ENCODE results near the gene LRRC32.
"Not testable (repeated sequence)": the region's sequence is repeated elsewhere in the genome, so short reads cannot be mapped to it uniquely, and the experiment has no call there.

The LRRC32 gene

GRCh38 chr11:76653674-76654284 is 16.8 kb downstream of the LRRC32 start:
- DNase-seq (ENCODE audit: low read depth in 1 of 2, low spot score in 1 of 2), result no peak

DNA sequence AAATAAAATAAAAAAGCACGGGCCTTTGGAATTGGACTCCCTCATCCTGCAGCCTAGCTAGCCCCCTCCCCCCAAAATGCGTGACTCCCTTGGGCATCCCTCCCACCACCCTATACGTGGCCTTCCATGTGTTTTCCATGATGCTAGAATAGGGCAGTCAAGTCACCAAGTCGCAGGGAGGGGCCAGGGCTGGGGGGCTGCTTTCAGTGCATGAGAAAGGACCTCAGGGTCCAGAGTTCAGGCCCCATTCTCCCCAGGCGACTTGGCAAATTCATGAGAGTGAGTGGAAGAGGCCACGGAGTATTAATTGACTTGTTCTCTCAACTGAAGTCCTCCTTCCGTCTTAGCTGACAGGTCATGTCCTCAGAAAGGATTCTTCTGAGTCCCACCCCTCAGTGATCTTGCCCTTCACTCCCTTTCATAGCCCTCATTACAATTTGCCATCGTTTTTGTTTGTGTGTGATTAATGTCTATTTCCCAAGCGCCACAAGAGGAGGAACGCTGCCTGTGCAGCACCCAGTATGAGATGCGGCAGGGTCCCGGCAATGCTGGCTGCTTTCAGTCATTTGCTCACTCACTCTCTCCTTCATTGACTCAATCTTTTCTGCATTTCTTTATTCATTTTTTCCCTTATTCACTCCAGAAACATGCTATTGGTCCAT is 17.4 kb downstream of the LRRC32 start:
- no peak for DNase-seq (ENCODE audit: low read depth in 1 of 2, low spot score in 1 of 2)

- no peak for DNase-seq (ENCODE audit: low read depth in 1 of 2, low spot score in 1 of 2)
These were observed 20.6 kb downstream of the LRRC32 start for GRCh38 chr11:76649851-76650372.

DNA sequence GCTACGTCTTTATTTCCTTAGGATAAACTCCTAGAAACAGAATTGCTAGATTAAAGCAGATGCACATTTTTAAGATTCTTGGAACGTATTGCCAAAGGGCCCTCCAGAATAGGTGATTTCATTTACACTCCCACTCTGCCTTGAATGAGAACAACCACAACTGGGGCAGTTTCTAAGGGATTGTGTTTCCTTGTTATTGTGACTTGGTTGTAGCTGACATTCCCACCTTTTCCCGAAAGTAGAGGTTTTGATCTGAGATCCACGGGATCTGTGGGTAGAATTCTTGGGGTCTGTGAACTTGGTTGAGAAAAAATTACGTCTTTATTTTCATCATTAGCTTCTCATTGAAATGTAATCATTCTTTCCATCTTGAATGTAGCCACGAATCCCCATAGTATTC is 21.5 kb downstream of the LRRC32 start:
- DNase-seq (ENCODE audit: low read depth in 1 of 2, low spot score in 1 of 2), result no peak

DNA sequence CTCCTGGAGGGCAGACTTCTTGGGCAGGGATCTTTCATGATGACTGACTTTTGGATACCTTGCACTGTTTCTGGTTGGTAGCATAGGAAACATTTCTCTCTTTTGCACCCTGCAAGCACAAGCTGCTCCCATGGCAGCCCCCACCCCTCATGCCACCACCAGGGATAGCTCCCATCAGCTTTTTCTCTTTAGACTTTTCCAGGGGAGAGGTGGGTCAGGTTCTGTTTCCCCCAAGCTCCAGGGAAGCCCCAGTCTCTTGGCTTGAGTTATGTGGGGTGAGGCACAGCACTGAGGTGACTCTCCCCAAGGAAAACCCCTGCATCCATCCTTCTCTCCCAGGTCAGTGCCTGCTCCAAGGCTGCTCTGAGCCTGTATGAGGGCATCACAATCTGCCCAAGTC is 22.5 kb downstream of the LRRC32 start:
- no peak for DNase-seq (ENCODE audit: low read depth in 1 of 2, low spot score in 1 of 2)

DNA sequence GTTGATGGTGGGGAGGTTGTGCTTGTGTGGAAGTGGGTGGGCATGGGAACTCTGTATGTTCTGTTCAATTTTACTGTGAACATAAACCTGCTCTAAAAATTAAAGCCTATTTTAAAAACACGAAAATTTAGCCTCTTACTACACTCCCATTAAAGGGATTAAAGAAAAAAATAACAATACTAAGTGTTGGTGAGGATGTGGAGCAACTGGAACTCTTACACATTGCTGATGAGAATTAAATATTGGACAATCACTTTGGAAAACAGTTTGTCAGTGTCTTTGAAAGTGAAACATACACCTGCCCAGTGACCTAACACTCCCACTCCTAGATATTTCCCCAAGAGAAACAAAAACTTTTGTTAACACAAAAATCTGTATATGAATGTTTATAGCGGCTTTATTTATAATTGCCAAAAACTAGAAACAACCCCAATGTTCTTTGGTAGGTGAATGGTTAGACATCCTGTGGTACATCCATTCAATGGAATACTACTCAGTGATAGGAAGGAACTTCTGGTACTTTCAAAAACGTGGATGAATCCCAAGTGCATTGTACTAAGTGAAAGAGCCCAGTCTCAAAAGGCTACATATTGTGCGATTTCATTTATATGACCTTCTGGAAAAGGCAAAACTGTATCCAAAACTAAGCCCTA is 23.5 kb downstream of the LRRC32 start:
- DNase-seq (ENCODE audit: low read depth in 1 of 2, low spot score in 1 of 2), result no peak

GRCh38 chr11:76644591-76644990 is 26.0 kb downstream of the LRRC32 start:
- no peak for DNase-seq (ENCODE audit: low read depth in 1 of 2, low spot score in 1 of 2)

DNA sequence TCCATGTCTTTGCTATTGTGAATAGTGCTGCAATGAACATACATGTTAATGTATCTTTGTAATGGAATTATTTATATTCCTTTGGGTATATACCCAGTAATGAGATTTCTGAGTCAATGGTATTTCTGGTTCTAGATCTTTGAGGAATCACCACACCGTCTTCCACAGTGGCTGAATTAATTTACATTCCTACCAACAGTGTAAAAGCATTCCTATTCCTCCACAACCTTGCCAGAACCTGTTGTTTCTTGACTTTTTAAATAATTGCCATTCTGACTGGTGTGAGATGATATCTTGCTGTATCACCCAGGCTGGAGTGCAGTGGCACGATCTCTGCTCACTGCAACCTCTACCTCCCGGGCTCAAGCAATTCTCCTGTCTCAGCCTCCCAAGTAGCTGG is 26.8 kb downstream of the LRRC32 start:
- not testable (repeated sequence) for DNase-seq (ENCODE audit: low read depth in 1 of 2, low spot score in 1 of 2)

DNA sequence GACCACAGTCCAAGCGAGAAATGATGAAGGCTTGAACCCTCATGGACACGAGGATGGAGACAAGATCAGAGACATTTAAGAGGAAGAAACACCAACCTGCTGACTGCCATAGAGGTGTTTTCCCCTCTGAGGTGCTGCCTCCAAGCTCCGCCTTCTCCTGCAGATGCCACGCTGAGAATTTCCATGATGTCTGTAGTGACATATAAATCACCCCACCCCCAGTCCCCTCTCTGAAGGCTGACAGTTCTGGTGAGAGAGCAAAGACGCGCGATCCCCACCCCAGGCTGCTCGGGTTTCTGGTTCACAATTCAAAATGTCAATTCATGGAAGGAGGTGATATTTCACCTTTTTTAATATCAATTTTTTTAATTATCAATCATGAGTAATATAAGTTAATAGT is 28.2 kb downstream of the LRRC32 start:
- DNase-seq (ENCODE audit: low read depth in 1 of 2, low spot score in 1 of 2), result no peak

- no peak for DNase-seq (ENCODE audit: low read depth in 1 of 2, low spot score in 1 of 2)
These were observed 28.6 kb downstream of the LRRC32 start for GRCh38 chr11:76641905-76642304.

DNA sequence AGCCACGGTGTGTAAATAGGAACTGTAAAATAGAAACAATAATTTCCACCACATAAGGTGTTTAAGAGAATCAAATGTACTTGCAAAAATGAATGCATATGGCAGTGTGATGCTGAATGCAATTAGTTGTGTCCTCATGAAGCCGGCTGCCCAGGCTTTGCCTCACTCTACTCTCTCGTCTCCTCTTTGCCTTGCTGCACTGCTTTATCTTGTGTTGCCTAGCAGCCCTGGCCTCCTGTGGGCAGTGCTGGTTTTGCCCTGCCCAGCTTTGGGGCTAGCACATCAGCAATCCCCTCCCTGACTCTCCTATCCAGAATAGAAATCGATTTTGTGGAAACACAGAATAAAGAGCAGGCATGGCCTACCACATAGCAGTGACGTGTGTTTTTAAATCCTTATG is 30.0 kb downstream of the LRRC32 start:
- no peak for DNase-seq (ENCODE audit: low read depth in 1 of 2, low spot score in 1 of 2)

DNA sequence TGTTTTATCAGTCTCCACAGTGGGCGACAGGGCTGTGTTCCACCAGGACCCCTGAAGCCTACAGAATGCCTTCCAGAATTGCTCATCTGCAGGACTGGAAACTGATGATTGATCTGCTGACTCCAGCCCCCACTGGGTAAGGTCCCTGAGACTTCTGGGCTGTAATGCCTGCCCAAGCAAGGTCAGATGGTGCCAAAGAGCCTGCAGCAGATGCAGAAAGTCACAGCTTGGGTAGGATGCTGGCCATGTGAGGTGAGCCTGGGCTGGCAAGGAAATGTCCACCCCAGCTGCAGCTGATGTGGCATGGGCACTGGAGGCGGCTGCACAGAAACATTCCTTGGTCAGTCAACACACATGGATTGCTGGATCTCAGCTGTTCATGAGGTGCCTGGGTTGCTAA is 30.9 kb downstream of the LRRC32 start:
- DNase-seq (ENCODE audit: low read depth in 1 of 2, low spot score in 1 of 2), result no peak

GRCh38 chr11:76638270-76639197 is 32.0 kb downstream of the LRRC32 start:
- no peak for DNase-seq (ENCODE audit: low read depth in 1 of 2, low spot score in 1 of 2)

DNA sequence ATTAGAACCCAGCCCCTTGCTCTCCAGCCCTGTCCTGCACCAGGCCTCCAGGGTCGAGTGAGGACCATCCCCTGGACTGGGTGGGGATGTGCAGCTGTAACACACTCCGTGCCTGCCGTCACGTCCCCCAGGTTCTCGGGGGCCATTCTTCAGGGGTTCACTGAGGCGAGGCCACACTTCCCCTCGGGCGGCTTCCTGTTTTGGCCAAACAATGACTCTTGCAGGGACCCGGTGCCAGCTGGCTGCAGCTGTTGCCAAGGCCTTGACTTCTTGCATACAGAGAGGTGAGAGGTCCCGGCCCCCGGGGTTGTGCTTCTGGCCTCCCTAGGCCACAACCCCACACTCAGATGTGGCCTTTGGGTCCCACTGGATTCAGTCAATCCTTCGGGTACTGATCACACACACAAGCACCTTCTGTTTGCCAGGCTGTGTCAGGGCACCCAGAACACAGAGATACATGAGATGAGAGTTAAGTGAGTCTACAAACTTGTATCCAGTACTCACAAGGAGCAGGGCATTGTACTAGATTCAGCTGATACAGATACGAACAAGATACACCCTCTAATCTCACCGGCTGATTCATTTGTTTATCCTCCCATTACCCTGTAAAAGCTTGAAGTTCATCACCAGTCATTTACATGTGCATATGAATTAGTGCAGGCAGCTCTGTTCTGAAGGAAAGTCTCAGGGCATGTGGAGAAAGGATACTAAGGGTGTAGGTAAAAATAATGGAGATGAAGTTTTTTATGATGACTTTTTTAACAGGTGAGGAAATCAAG is 32.9 kb downstream of the LRRC32 start:
- DNase-seq (ENCODE audit: low read depth in 1 of 2, low spot score in 1 of 2), result no peak

- no peak for DNase-seq (ENCODE audit: low read depth in 1 of 2, low spot score in 1 of 2)
These were observed 33.6 kb downstream of the LRRC32 start for GRCh38 chr11:76636826-76637460.

DNA sequence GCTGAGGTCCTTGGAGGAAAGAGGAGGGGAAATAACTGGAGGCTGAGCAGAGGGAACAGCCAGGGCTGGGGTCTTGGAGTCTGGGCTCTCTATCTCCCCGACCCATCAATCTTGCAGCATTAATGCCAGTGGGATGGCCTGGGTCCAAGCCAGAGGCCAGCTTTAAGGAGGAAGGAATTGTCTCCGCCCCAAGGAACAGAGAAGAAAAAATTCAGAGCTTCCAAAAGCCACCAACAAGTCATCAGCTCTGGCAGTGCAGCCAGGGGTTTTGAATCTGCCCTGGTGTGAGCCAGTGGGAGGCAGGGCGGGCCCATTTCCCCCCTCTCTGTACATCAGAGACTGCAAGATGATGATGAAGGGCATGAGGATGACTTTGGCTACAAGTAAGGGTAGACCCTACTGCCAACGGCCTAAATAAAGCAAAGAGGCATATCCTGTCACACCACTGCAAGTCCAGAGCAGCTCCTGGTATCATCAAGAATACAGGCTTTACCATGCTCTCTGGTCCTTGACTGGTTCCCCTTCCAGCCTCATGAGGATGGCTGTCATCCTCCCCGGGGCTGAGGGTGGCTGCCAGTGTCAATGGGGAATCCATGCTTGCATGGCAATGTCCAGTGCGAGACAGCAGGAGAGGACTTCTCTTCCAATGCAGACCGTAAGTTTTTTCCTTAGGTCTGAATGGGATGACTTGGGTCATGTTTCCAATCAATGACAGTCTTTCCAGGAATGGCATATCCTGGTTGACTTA is 34.4 kb downstream of the LRRC32 start:
- no peak for DNase-seq (ENCODE audit: low read depth in 1 of 2, low spot score in 1 of 2)

- no peak for DNase-seq (ENCODE audit: low read depth in 1 of 2, low spot score in 1 of 2)
These were observed 35.7 kb downstream of the LRRC32 start for GRCh38 chr11:76634886-76635285.

GRCh38 chr11:76632492-76632891 is 38.1 kb downstream of the LRRC32 start:
- no peak for DNase-seq (ENCODE audit: low read depth in 1 of 2, low spot score in 1 of 2)

- DNase-seq (ENCODE audit: low read depth in 1 of 2, low spot score in 1 of 2), result no peak
These were observed 38.8 kb downstream of the LRRC32 start for GRCh38 chr11:76631566-76632308.
